ENCODE measurements around the gene ACSS1. TPM values are rescaled to one million over a fixed set of nuclear protein-coding genes. Genes with fewer than 3 reads are reported as not detected.

The ACSS1 gene
- total and polyA plus RNA-seq, 12 donors = 7.2 to 97.3 (median 16.9) TPM

DNA sequence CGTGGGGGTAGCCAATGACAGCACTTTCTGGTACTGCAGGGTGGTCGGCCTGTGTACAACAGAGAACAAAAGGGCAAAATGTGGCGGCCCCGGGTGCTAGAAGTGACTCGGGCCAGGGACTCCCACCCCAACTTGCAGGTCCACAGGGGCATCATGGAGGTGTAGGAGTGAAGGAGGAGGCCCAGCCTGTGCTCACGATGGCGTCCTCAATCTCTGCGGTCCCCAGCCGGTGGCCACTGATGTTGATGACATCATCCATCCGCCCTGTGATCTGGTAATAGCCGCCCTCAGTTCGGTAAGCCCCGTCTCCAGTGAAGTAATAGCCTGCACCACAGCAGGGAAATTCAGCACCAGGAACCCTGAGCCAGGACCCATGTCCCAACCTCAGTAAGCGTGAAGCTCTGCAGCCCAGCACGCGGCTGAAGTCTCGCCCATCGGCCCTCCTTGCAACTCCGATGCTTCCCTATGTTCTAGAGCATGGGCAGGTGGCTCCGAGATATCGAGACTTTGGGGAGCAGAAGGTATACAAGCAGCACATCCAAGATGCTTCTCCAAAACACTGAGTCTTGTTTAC, 45.2 kb downstream of the ACSS1 start:
- no peaks in the 10 kb centered on the region for H3K4me1 ChIP-seq (replicated peaks in 1 of 2)
- no peak overlapping the region for H3K4me3 ChIP-seq
- intact Hi-C loops (cut with DNase I) = no loop called here
- peak in 1 of 7 donors; percentile 2 for DNase-seq
- WGBS, 4 donors = 93 to 97% (median 95%) methylated on average over 13 to 21 of the region's 21 CpGs
- no peaks in the 10 kb centered on the region for H3K27me3 ChIP-seq
- TF ChIP-seq, protein P1, sequence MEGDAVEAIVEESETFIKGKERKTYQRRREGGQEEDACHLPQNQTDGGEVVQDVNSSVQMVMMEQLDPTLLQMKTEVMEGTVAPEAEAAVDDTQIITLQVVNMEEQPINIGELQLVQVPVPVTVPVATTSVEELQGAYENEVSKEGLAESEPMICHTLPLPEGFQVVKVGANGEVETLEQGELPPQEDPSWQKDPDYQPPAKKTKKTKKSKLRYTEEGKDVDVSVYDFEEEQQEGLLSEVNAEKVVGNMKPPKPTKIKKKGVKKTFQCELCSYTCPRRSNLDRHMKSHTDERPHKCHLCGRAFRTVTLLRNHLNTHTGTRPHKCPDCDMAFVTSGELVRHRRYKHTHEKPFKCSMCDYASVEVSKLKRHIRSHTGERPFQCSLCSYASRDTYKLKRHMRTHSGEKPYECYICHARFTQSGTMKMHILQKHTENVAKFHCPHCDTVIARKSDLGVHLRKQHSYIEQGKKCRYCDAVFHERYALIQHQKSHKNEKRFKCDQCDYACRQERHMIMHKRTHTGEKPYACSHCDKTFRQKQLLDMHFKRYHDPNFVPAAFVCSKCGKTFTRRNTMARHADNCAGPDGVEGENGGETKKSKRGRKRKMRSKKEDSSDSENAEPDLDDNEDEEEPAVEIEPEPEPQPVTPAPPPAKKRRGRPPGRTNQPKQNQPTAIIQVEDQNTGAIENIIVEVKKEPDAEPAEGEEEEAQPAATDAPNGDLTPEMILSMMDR (IDR thresholded peaks at IDR 0.05) = no peak
- no peak for TF ChIP-seq POLR2A (IDR thresholded peaks at IDR 0.05)
- no peak overlapping the region for H3K27ac ChIP-seq
- H3K9me3 ChIP-seq (replicated peaks in 1 of 3) = no peaks in the 10 kb centered on the region
- H3K36me3 ChIP-seq (replicated peaks in 1 of 2) = peaks cover 0 to 34% of the 10 kb centered on the region in 2 donors

DNA sequence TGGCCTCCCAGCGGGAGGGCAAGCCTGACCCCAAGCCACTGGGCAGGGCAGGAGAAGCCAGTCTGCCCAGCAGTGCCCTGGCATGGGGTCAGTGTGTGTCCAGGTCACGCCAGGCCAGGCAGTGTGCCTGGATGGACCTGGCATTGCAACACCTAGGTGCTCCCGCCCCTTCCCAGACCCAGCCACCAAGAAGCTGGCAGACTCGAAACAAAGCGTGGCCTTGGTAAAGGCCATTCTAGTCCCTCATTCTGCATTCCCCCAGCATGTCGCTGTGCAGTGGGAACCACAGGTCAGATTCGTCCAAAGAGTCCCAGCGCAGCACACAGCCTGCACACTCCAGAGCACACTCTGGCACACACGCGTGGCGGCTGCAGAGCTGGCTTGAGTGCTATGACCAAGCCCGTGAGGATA, 46.1 kb downstream of the ACSS1 start:
- no peaks in the 10 kb centered on the region for H3K9me3 ChIP-seq (replicated peaks in 1 of 3)
- TF ChIP-seq, protein P1 (IDR thresholded peaks at IDR 0.05) = no peak
- TF ChIP-seq POLR2A (IDR thresholded peaks at IDR 0.05) = no peak
- DNase-seq = peak in 3 of 7 donors; percentile 17 to 44 (median 39)
- no peak overlapping the region for H3K27ac ChIP-seq
- 77 to 96% (median 92%) methylated on average over 2 to 12 of the region's 12 CpGs for WGBS, 4 donors
- H3K4me1 ChIP-seq (replicated peaks in 1 of 2) = no peaks in the 10 kb centered on the region
- peaks cover 0 to 43% of the 10 kb centered on the region in 2 donors for H3K36me3 ChIP-seq (replicated peaks in 1 of 2)
- no peak overlapping the region for H3K4me3 ChIP-seq
- H3K27me3 ChIP-seq = no peaks in the 10 kb centered on the region
- intact Hi-C loops (cut with DNase I) = no loop called here

DNA sequence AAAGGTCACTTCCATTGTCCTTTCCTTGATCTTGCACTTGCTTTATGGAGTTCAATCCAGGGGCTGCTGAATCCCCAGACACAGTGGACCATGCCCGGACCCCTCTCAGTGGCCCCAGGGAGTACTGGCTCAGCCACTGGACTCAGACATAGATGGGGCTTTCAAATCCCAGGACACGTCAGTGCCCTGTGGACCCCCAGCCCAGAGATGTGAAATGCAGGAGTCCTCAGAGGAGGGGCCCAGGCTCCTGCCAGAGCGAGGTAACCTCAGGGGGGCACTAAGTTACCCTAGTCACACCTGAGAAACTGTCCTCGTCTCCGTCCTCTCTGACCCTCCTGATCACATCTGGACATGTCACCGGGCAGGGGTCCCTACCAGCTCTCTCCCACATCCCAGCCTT, 46.7 kb downstream of the ACSS1 start:
- no peaks in the 10 kb centered on the region for H3K9me3 ChIP-seq (replicated peaks in 1 of 3)
- DNase-seq = peak in 1 of 7 donors; percentile 7
- WGBS, 4 donors = 91 to 97% (median 95%) methylated on average over 5 to 6 of the region's 6 CpGs
- TF ChIP-seq, protein P1 (IDR thresholded peaks at IDR 0.05) = no peak
- no peak for TF ChIP-seq POLR2A (IDR thresholded peaks at IDR 0.05)
- peaks cover 0 to 46% of the 10 kb centered on the region in 2 donors for H3K36me3 ChIP-seq (replicated peaks in 1 of 2)
- no peak overlapping the region for H3K27ac ChIP-seq
- intact Hi-C loops (cut with DNase I) = no loop called here
- no peaks in the 10 kb centered on the region for H3K27me3 ChIP-seq
- no peak overlapping the region for H3K4me3 ChIP-seq
- no peaks in the 10 kb centered on the region for H3K4me1 ChIP-seq (replicated peaks in 1 of 2)

DNA sequence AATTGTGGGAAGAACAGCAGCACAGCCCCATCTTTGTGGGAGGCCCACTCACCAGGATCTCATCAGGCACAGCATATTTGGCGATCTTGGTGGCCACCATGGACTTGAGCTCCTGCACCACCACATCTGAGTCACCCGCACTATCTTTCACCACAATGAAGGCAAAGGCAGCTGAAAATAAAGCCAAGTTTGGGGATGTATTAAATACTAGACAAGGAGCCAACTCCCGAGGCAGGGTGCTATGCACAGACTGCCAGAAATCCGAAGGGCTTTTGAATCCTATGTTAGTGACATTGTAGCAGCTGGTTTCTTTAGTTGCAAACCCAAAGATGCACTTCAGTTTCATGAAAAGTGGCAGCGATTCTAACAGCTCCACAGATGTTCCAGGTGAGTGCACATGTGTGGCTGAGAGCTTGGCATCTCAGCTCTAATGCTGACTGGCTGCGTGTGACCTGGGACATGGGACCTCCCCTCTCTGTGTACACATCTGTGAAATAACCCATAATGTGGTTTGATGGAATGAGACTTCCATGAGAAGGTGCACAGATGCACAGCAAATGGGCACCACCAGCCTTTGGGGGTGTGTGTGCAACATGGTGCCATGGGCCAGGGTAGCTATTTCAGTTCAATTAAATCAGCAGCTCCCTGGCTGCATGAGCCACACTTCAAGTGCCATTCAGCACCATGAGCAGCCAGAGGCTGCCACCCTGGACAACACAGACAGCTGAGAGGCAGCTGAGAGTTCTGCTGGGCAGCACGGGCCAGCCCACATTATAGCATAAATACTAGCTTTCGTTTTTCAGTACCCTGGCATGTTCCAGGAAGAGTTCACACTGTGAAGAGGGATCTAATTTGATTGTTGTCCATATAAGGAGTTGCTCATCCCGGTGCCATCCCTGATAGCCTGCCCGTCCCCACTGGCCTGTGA, 48.5 kb downstream of the ACSS1 start:
- Histone ChIP-seq H3K27me3 (no peaks in the 10 kb centered on the region), H3K4me3 (no peak overlapping the region), H3K4me1 (replicated peaks in 1 of 2) (no peaks in the 10 kb centered on the region), H3K27ac (no peak overlapping the region), H3K36me3 (replicated peaks in 1 of 2) (peaks cover 0 to 41% of the 10 kb centered on the region in 2 donors), H3K9me3 (replicated peaks in 1 of 3) (no peaks in the 10 kb centered on the region)
- WGBS, 4 donors = 89 to 94% (median 92%) methylated on average over 8 to 10 of the region's 10 CpGs
- TF ChIP-seq POLR2A (IDR thresholded peaks at IDR 0.05) = no peak
- TF ChIP-seq, protein P1 (IDR thresholded peaks at IDR 0.05) = no peak
- intact Hi-C loops (cut with DNase I) = no loop called here
- DNase-seq = peak in 2 of 7 donors; percentile 5 to 18
